GM12874 (cell line): ENCODE measurements around the gene AAGAB.

ENCODE experiments used
- TF ChIP-seq, protein P1 (sequence below): IDR thresholded peaks from 2 replicates; pipeline ENCODE4 v1.5.1; 2011; ENCODE audit warnings: low read depth, mild to moderate bottlenecking, control low read depth, low read length, moderate library complexity; ENCODE audit not compliant: insufficient read depth

AAGAB gene

DNA sequence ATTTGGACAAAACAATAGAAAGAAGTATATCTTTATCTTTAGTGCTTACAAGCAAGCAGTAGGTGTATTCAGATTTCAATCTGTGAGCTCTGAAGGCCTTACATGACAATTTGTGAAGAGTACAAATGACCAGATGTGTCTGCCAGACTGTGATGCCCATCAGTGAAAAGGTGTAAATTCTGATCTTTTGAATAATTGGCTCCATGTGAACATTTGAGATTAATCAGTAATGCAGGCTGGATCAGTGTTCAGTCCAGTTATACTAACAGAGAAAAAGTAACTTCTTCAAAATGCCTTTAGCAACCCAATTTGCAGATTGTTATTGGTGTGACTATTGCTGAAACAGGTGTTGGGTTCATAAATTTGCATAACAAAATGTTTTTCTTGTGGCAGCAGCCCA, 5.3 kb upstream of the AAGAB start:
- TF ChIP-seq, protein P1, sequence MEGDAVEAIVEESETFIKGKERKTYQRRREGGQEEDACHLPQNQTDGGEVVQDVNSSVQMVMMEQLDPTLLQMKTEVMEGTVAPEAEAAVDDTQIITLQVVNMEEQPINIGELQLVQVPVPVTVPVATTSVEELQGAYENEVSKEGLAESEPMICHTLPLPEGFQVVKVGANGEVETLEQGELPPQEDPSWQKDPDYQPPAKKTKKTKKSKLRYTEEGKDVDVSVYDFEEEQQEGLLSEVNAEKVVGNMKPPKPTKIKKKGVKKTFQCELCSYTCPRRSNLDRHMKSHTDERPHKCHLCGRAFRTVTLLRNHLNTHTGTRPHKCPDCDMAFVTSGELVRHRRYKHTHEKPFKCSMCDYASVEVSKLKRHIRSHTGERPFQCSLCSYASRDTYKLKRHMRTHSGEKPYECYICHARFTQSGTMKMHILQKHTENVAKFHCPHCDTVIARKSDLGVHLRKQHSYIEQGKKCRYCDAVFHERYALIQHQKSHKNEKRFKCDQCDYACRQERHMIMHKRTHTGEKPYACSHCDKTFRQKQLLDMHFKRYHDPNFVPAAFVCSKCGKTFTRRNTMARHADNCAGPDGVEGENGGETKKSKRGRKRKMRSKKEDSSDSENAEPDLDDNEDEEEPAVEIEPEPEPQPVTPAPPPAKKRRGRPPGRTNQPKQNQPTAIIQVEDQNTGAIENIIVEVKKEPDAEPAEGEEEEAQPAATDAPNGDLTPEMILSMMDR = no peak

DNA sequence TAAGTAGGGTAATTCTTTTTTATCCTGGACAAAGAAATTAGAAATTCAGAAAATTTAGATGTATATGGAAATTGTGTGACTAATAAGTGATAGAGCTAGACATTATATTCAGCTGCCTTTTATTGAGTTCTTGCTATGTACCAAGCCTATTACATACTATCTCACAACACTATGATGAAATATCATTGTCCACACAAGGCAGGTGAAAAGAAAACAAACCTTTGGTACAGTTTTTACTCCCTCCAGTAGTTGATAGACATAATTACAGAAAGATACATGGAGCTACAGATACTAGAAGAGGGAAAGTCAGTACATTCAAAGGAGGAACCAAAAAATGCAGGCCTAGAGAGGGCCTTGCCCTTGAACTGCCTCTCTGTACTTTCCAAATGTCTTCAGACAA, 4.9 kb upstream of the AAGAB start:
- TF ChIP-seq, protein P1 = no peak

GRCh38 chr15:67256051-67256450, 1.6 kb upstream of the AAGAB start:
- TF ChIP-seq, protein P1 = no peak

- TF ChIP-seq, protein P1 = no peak
Observed at GRCh38 chr15:67253549-67254237, 768 bp downstream of the AAGAB start.

GRCh38 chr15:67253101-67253500, 1.4 kb downstream of the AAGAB start:
- TF ChIP-seq, protein P1 = no peak

DNA sequence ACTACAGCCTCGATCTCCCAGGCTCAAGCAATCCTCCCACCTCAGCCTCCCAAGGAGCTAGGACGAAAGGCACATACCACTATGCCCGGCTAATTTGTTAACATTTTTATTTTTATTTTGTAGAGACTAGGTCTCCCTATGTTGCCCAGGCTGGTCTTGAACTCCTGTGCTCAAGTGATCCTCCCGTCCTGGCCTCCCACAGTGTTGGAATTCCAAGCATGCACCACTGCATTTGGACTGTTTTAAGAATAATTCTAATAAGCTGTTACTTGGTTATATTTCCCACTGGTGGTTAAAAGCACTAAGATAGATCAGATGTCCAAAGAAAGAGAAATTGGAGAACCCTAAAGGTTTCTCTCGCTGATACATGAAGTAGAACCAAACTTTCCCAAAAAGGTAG, 3.1 kb downstream of the AAGAB start:
- TF ChIP-seq, protein P1 = no peak

DNA sequence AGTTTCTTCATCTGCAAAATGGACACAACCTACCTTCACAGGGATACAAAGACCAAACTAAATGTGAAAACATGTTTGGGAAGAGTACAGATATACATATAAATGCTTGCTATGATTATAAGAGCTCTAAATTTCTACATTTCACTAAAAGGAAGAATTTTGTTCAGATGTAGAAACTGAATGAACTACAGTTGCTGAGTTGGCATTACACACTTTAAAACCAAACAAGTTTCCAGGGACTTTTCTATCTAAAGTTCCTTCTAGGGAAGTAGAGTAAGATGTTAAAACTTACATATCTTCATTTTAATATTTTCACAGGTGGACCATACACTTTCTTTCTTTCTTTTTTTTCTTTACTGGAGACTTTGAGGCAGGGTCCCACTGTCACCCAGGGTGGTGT, 4.6 kb downstream of the AAGAB start:
- TF ChIP-seq, protein P1 = no peak
